GM12872 (cell line): ENCODE results near the gene OGT.

Source experiments
- CTCF ChIP-seq: IDR thresholded peaks from 3 replicates; pipeline ENCODE4 v1.5.1; 2011; ENCODE audit warnings: low read depth, mild to moderate bottlenecking, low read length, moderate library complexity; ENCODE audit not compliant: insufficient read depth

OGT gene

GRCh38 chrX:71542825-71543224, 9.9 kb downstream of the OGT start:
- TF ChIP-seq CTCF, result no peak

- TF ChIP-seq CTCF, result no peak
Observed at GRCh38 chrX:71543316-71543715, 10.4 kb downstream of the OGT start.

- TF ChIP-seq CTCF, result no peak
Observed at GRCh38 chrX:71545364-71545763, 12.5 kb downstream of the OGT start.

- TF ChIP-seq CTCF, result no peak
Observed at GRCh38 chrX:71546879-71547278, 14.0 kb downstream of the OGT start.

- no peak for TF ChIP-seq CTCF
Observed at GRCh38 chrX:71547339-71547738, 14.4 kb downstream of the OGT start.

- TF ChIP-seq CTCF, result no peak
Observed at GRCh38 chrX:71549986-71550385, 17.1 kb downstream of the OGT start.

GRCh38 chrX:71550578-71550977, 17.7 kb downstream of the OGT start:
- TF ChIP-seq CTCF, result no peak

- no peak for TF ChIP-seq CTCF
Observed at GRCh38 chrX:71556036-71556435, 23.1 kb downstream of the OGT start.
